Measurements from ENCODE around the gene PAEP. TPM values are rescaled to one million over a fixed set of nuclear protein-coding genes. Genes with fewer than 3 reads are reported as not detected.

PAEP gene
- total RNA-seq, 1 donor, result not detected

DNA sequence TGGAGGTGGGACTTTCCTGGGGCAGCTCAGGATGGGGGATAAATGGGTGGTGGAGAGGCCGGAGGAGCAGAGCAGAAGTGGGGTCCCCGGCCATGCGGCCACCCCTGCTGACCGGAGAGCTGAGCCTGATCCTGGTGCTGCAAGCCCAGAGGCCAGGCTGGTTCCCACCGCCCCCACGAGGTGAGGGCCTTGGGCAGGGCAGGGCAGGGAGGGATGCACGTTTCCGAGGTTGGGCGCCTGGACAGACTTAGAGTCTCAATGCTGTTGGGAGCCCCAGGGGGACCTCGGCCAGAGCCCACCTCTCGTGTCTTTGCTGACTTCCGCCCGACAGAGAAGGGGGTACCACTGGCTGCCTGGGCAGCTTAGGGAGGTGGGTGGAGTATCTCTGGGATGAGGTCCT is 10.1 kb upstream of the PAEP start:
- TF ChIP-seq, protein P1, sequence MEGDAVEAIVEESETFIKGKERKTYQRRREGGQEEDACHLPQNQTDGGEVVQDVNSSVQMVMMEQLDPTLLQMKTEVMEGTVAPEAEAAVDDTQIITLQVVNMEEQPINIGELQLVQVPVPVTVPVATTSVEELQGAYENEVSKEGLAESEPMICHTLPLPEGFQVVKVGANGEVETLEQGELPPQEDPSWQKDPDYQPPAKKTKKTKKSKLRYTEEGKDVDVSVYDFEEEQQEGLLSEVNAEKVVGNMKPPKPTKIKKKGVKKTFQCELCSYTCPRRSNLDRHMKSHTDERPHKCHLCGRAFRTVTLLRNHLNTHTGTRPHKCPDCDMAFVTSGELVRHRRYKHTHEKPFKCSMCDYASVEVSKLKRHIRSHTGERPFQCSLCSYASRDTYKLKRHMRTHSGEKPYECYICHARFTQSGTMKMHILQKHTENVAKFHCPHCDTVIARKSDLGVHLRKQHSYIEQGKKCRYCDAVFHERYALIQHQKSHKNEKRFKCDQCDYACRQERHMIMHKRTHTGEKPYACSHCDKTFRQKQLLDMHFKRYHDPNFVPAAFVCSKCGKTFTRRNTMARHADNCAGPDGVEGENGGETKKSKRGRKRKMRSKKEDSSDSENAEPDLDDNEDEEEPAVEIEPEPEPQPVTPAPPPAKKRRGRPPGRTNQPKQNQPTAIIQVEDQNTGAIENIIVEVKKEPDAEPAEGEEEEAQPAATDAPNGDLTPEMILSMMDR (IDR thresholded peaks at IDR 0.05; ENCODE audit: extremely low read depth, low read depth, low read length), result no peak
- no peak for DNase-seq (ENCODE audit: insufficient read length, low spot score, missing footprints)
- Histone ChIP-seq H3K27me3 (ENCODE audit: insufficient read depth, low read length) (no peaks in the 10 kb centered on the region), H3K27ac (ENCODE audit: low read depth, low read length) (no peak overlapping the region), H3K9me3 (ENCODE audit: low read depth, low read length) (no peaks in the 10 kb centered on the region), H3K79me2 (ENCODE audit: insufficient read depth, low read length) (no peaks in the 10 kb centered on the region), H3K4me3 (ENCODE audit: insufficient read depth, low read length) (no peak overlapping the region), H2AFZ (ENCODE audit: low read length) (no peak overlapping the region), H4K20me1 (ENCODE audit: insufficient read depth, low read length) (no peaks in the 10 kb centered on the region), H3K4me1 (ENCODE audit: insufficient read depth, low read length) (no peaks in the 10 kb centered on the region), H3K36me3 (ENCODE audit: insufficient read depth, low read length) (no peaks in the 10 kb centered on the region), H3K4me2 (ENCODE audit: insufficient read depth, low read length) (no peak overlapping the region)

- no peak for DNase-seq (ENCODE audit: insufficient read length, low spot score, missing footprints)
- H3K9me3 ChIP-seq (ENCODE audit: low read depth, low read length), result no peaks in the 10 kb centered on the region
These were observed 9.4 kb upstream of the PAEP start for GRCh38 chr9:135552021-135552697.

GRCh38 chr9:135552698-135553171 is 8.8 kb upstream of the PAEP start:
- Histone ChIP-seq H3K79me2 (ENCODE audit: insufficient read depth, low read length) (no peaks in the 10 kb centered on the region), H3K4me3 (ENCODE audit: insufficient read depth, low read length) (no peak overlapping the region), H3K4me1 (ENCODE audit: insufficient read depth, low read length) (no peaks in the 10 kb centered on the region), H4K20me1 (ENCODE audit: insufficient read depth, low read length) (no peaks in the 10 kb centered on the region), H2AFZ (ENCODE audit: low read length) (no peak overlapping the region), H3K27me3 (ENCODE audit: insufficient read depth, low read length) (no peaks in the 10 kb centered on the region), H3K9me3 (ENCODE audit: low read depth, low read length) (no peaks in the 10 kb centered on the region), H3K36me3 (ENCODE audit: insufficient read depth, low read length) (no peaks in the 10 kb centered on the region), H3K4me2 (ENCODE audit: insufficient read depth, low read length) (no peak overlapping the region), H3K27ac (ENCODE audit: low read depth, low read length) (no peak overlapping the region)
- DNase-seq (ENCODE audit: insufficient read length, low spot score, missing footprints), result no peak
- TF ChIP-seq, protein P1 (IDR thresholded peaks at IDR 0.05; ENCODE audit: extremely low read depth, low read depth, low read length), result no peak

More at GRCh38 chr9:135552021-135552697, 9.4 kb upstream of the PAEP start:
- Histone ChIP-seq H3K4me1 (ENCODE audit: insufficient read depth, low read length) (no peaks in the 10 kb centered on the region), H3K27me3 (ENCODE audit: insufficient read depth, low read length) (no peaks in the 10 kb centered on the region), H3K36me3 (ENCODE audit: insufficient read depth, low read length) (no peaks in the 10 kb centered on the region), H3K79me2 (ENCODE audit: insufficient read depth, low read length) (no peaks in the 10 kb centered on the region), H3K4me2 (ENCODE audit: insufficient read depth, low read length) (no peak overlapping the region), H4K20me1 (ENCODE audit: insufficient read depth, low read length) (no peaks in the 10 kb centered on the region), H3K27ac (ENCODE audit: low read depth, low read length) (no peak overlapping the region), H2AFZ (ENCODE audit: low read length) (no peak overlapping the region), H3K4me3 (ENCODE audit: insufficient read depth, low read length) (no peak overlapping the region)
- TF ChIP-seq, protein P1 (IDR thresholded peaks at IDR 0.05; ENCODE audit: extremely low read depth, low read depth, low read length), result no peak

DNA sequence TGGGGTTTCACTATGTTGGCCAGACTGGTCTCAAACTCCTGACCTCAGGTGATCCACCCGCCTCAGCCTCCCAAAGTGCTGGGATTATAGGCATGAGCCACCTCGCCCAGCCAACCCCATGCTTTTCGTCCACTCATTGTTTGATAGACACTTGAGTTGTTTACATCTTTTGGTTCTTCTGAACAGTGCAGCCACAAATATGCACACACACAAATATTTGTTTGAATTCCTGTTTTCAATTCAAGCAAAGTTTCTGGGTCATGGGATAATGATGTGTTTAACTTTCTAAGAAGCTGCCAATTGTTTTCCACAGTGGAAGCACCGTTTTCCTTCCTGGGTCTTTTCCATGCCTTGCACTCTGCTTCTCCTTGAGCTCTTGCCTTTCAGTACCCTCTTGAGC is 6.8 kb upstream of the PAEP start:
- no peaks in the 10 kb centered on the region for H3K27me3 ChIP-seq (ENCODE audit: insufficient read depth, low read length)
- H3K79me2 ChIP-seq (ENCODE audit: insufficient read depth, low read length), result no peaks in the 10 kb centered on the region
- TF ChIP-seq, protein P1 (IDR thresholded peaks at IDR 0.05; ENCODE audit: extremely low read depth, low read depth, low read length), result no peak
- H3K9me3 ChIP-seq (ENCODE audit: low read depth, low read length), result no peaks in the 10 kb centered on the region
- H3K27ac ChIP-seq (ENCODE audit: low read depth, low read length), result no peak overlapping the region
- H3K4me3 ChIP-seq (ENCODE audit: insufficient read depth, low read length), result no peak overlapping the region
- no peak overlapping the region for H3K4me2 ChIP-seq (ENCODE audit: insufficient read depth, low read length)
- H4K20me1 ChIP-seq (ENCODE audit: insufficient read depth, low read length), result no peaks in the 10 kb centered on the region
- no peak overlapping the region for H2AFZ ChIP-seq (ENCODE audit: low read length)
- H3K4me1 ChIP-seq (ENCODE audit: insufficient read depth, low read length), result no peaks in the 10 kb centered on the region
- no peaks in the 10 kb centered on the region for H3K36me3 ChIP-seq (ENCODE audit: insufficient read depth, low read length)
- DNase-seq (ENCODE audit: insufficient read length, low spot score, missing footprints), result no peak

All from osteoblast (primary cell).